T-helper 1 cell treated with Interleukin-12 subunit alpha and Interleukin-12 subunit beta and Interleukin-4 antibody, amounts not matched to agents 30 μg/mL and 1 μg/mL, for 36 hours (primary cell): ENCODE data around the gene APOBEC3G.

ENCODE experiments used
- H3K27ac Mint-ChIP-seq: one replicate; pipeline ENCODE4 v1.8.0; 2021; ENCODE audit warnings: mild to moderate bottlenecking, mixed read lengths
- H3K27me3 Mint-ChIP-seq: one replicate; pipeline ENCODE4 v1.8.0; 2021; ENCODE audit warnings: low read depth, mixed read lengths
- H3K36me3 Mint-ChIP-seq: one replicate; pipeline ENCODE4 v1.8.0; 2021; ENCODE audit warnings: low read depth, mixed read lengths
- H3K4me1 Mint-ChIP-seq: one replicate; pipeline ENCODE4 v1.8.0; 2021; ENCODE audit warnings: low read depth, mixed read lengths
- H3K4me3 Mint-ChIP-seq: one replicate; pipeline ENCODE4 v1.8.0; 2021; ENCODE audit warnings: mild to moderate bottlenecking, moderate library complexity, mixed read lengths
- H3K9me3 Mint-ChIP-seq: one replicate; pipeline ENCODE4 v1.8.0; 2021; ENCODE audit warnings: mixed read lengths

The APOBEC3G gene

GRCh38 chr22:39133871-39134270, 56.8 kb downstream of the APOBEC3G start:
- Mint-ChIP-seq H3K9me3 (no peaks in the 10 kb centered on the region), H3K4me1 (peaks cover 2% of the 10 kb centered on the region), H3K36me3 (no peaks in the 10 kb centered on the region), H3K4me3 (no peak overlapping the region), H3K27me3 (no peaks in the 10 kb centered on the region), H3K27ac (no peak overlapping the region)

- Mint-ChIP-seq H3K27ac (no peak overlapping the region), H3K36me3 (no peaks in the 10 kb centered on the region), H3K4me3 (no peak overlapping the region), H3K9me3 (no peaks in the 10 kb centered on the region), H3K4me1 (peaks cover 2% of the 10 kb centered on the region), H3K27me3 (no peaks in the 10 kb centered on the region)
These were observed 57.5 kb downstream of the APOBEC3G start for GRCh38 chr22:39134366-39135091.

- Mint-ChIP-seq H3K4me3 (no peak overlapping the region), H3K27ac (no peak overlapping the region), H3K4me1 (peaks cover 2% of the 10 kb centered on the region), H3K36me3 (no peaks in the 10 kb centered on the region), H3K9me3 (no peaks in the 10 kb centered on the region), H3K27me3 (no peaks in the 10 kb centered on the region)
These were observed 58.2 kb downstream of the APOBEC3G start for GRCh38 chr22:39135092-39135896.

- Mint-ChIP-seq H3K27me3 (no peaks in the 10 kb centered on the region), H3K9me3 (no peaks in the 10 kb centered on the region), H3K4me3 (no peak overlapping the region), H3K27ac (no peak overlapping the region), H3K36me3 (no peaks in the 10 kb centered on the region), H3K4me1 (peaks cover 2% of the 10 kb centered on the region)
These were observed 59.2 kb downstream of the APOBEC3G start for GRCh38 chr22:39136317-39136716.
